ENCODE measurements around the gene MBD3L4.

MBD3L4 gene

GRCh38 chr19:7000816-7001215 lies 39.2 kb downstream of the MBD3L4 start:
- Histone ChIP-seq H3K27me3 (ENCODE audit: control insufficient read depth, insufficient read depth, low read length) (peaks cover 3% of the 10 kb centered on the region; the same call in 1 of the 2 replicates), H3K4me1 (ENCODE audit: control insufficient read depth, insufficient read depth, low read length) (no peaks in the 10 kb centered on the region), H3K36me3 (ENCODE audit: control insufficient read depth, insufficient read depth, low read length) (no peaks in the 10 kb centered on the region), H3K9ac (ENCODE audit: low read length) (no peak overlapping the region), H3K4me3 (ENCODE audit: low read depth, low read length) (no peak overlapping the region), H3K9me3 (ENCODE audit: control insufficient read depth, insufficient read depth, low read depth, low read length) (peaks cover 48% of the 10 kb centered on the region; the same call in 1 of the 2 replicates), H3K27ac (ENCODE audit: low read depth, low read length) (no peak overlapping the region)

- Histone ChIP-seq H3K27ac (ENCODE audit: low read depth, low read length) (no peak overlapping the region), H3K27me3 (ENCODE audit: control insufficient read depth, insufficient read depth, low read length) (peaks cover 3% of the 10 kb centered on the region; the same call in 1 of the 2 replicates), H3K9ac (ENCODE audit: low read length) (no peak overlapping the region), H3K4me1 (ENCODE audit: control insufficient read depth, insufficient read depth, low read length) (no peaks in the 10 kb centered on the region), H3K4me3 (ENCODE audit: low read depth, low read length) (no peak overlapping the region), H3K36me3 (ENCODE audit: control insufficient read depth, insufficient read depth, low read length) (no peaks in the 10 kb centered on the region), H3K9me3 (ENCODE audit: control insufficient read depth, insufficient read depth, low read depth, low read length) (peaks cover 51% of the 10 kb centered on the region)
These were observed 39.6 kb downstream of the MBD3L4 start for GRCh38 chr19:7000333-7000732.

GRCh38 chr19:6999933-7000332 lies 40.0 kb downstream of the MBD3L4 start:
- Histone ChIP-seq H3K27me3 (ENCODE audit: control insufficient read depth, insufficient read depth, low read length) (peaks cover 3% of the 10 kb centered on the region; the same call in 1 of the 2 replicates), H3K9ac (ENCODE audit: low read length) (no peak overlapping the region), H3K27ac (ENCODE audit: low read depth, low read length) (no peak overlapping the region), H3K4me3 (ENCODE audit: low read depth, low read length) (no peak overlapping the region), H3K36me3 (ENCODE audit: control insufficient read depth, insufficient read depth, low read length) (no peaks in the 10 kb centered on the region), H3K9me3 (ENCODE audit: control insufficient read depth, insufficient read depth, low read depth, low read length) (peaks cover 51% of the 10 kb centered on the region), H3K4me1 (ENCODE audit: control insufficient read depth, insufficient read depth, low read length) (no peaks in the 10 kb centered on the region)

- no peaks in the 10 kb centered on the region for H3K4me1 ChIP-seq (ENCODE audit: control insufficient read depth, insufficient read depth, low read length)
- no peak overlapping the region for H3K9ac ChIP-seq (ENCODE audit: low read length)
- no peaks in the 10 kb centered on the region for H3K36me3 ChIP-seq (ENCODE audit: control insufficient read depth, insufficient read depth, low read length)
- H3K4me3 ChIP-seq (ENCODE audit: low read depth, low read length): no peak overlapping the region
- H3K27ac ChIP-seq (ENCODE audit: low read depth, low read length): no peak overlapping the region
- peaks cover 52% of the 10 kb centered on the region for H3K9me3 ChIP-seq (ENCODE audit: control insufficient read depth, insufficient read depth, low read depth, low read length)
- peaks cover 3% of the 10 kb centered on the region; the same call in 1 of the 2 replicates for H3K27me3 ChIP-seq (ENCODE audit: control insufficient read depth, insufficient read depth, low read length)
These were observed 42.1 kb downstream of the MBD3L4 start for GRCh38 chr19:6997679-6998445.

GRCh38 chr19:6996810-6997209 lies 43.2 kb downstream of the MBD3L4 start:
- H3K9me3 ChIP-seq (ENCODE audit: control insufficient read depth, insufficient read depth, low read depth, low read length): peaks cover 45% of the 10 kb centered on the region
- H3K27me3 ChIP-seq (ENCODE audit: control insufficient read depth, insufficient read depth, low read length): peaks cover 1% of the 10 kb centered on the region; the same call in 1 of the 2 replicates

GRCh38 chr19:6995054-6995453 lies 44.9 kb downstream of the MBD3L4 start:
- no peak overlapping the region for H3K9ac ChIP-seq (ENCODE audit: low read length)
- peaks cover 36% of the 10 kb centered on the region for H3K9me3 ChIP-seq (ENCODE audit: control insufficient read depth, insufficient read depth, low read depth, low read length)
- no peaks in the 10 kb centered on the region for H3K27me3 ChIP-seq (ENCODE audit: control insufficient read depth, insufficient read depth, low read length)
- H3K4me1 ChIP-seq (ENCODE audit: control insufficient read depth, insufficient read depth, low read length): no peaks in the 10 kb centered on the region
- H3K4me3 ChIP-seq (ENCODE audit: low read depth, low read length): no peak overlapping the region
- no peaks in the 10 kb centered on the region for H3K36me3 ChIP-seq (ENCODE audit: control insufficient read depth, insufficient read depth, low read length)
- no peak overlapping the region for H3K27ac ChIP-seq (ENCODE audit: low read depth, low read length)

More at GRCh38 chr19:6996810-6997209, 43.2 kb downstream of the MBD3L4 start:
- H3K9ac ChIP-seq (ENCODE audit: low read length): no peak overlapping the region
- H3K36me3 ChIP-seq (ENCODE audit: control insufficient read depth, insufficient read depth, low read length): no peaks in the 10 kb centered on the region
- no peak overlapping the region for H3K27ac ChIP-seq (ENCODE audit: low read depth, low read length)
- H3K4me3 ChIP-seq (ENCODE audit: low read depth, low read length): no peak overlapping the region
- H3K4me1 ChIP-seq (ENCODE audit: control insufficient read depth, insufficient read depth, low read length): no peaks in the 10 kb centered on the region

- Histone ChIP-seq H3K9me3 (ENCODE audit: control insufficient read depth, insufficient read depth, low read depth, low read length) (peaks cover 49% of the 10 kb centered on the region), H3K36me3 (ENCODE audit: control insufficient read depth, insufficient read depth, low read length) (no peaks in the 10 kb centered on the region), H3K9ac (ENCODE audit: low read length) (no peak overlapping the region), H3K27me3 (ENCODE audit: control insufficient read depth, insufficient read depth, low read length) (peaks cover 6% of the 10 kb centered on the region; the same call in 1 of the 2 replicates), H3K4me1 (ENCODE audit: control insufficient read depth, insufficient read depth, low read length) (no peaks in the 10 kb centered on the region), H3K4me3 (ENCODE audit: low read depth, low read length) (no peak overlapping the region), H3K27ac (ENCODE audit: low read depth, low read length) (no peak overlapping the region)
These were observed 51.7 kb downstream of the MBD3L4 start for GRCh38 chr19:6988257-6988656.

GRCh38 chr19:6987850-6988249 lies 52.1 kb downstream of the MBD3L4 start:
- Histone ChIP-seq H3K27ac (ENCODE audit: low read depth, low read length) (no peak overlapping the region), H3K27me3 (ENCODE audit: control insufficient read depth, insufficient read depth, low read length) (peaks cover 6% of the 10 kb centered on the region; the same call in 1 of the 2 replicates), H3K36me3 (ENCODE audit: control insufficient read depth, insufficient read depth, low read length) (no peaks in the 10 kb centered on the region), H3K9me3 (ENCODE audit: control insufficient read depth, insufficient read depth, low read depth, low read length) (peaks cover 52% of the 10 kb centered on the region), H3K9ac (ENCODE audit: low read length) (no peak overlapping the region), H3K4me1 (ENCODE audit: control insufficient read depth, insufficient read depth, low read length) (no peaks in the 10 kb centered on the region), H3K4me3 (ENCODE audit: low read depth, low read length) (no peak overlapping the region)
